ENCODE results near the gene POLR2B.

Gene POLR2B

DNA sequence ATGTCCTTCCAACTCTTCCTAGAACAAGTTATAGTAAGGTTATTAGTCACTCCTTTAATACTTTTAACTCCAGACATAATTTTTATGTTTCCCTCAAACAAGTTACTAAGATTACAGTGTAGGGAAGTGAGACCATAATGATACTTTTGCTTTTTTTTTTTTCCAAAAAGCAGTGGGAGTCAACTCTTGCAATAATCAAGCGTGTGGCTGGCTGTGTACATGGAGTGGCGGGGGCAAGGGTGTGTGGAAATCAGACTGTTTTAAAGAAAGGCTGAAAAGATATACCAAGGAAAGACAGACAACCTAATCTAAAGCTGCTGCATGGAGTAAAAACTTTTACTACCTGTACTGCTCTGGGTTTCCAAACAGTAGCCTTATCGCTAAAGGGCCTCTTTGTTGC is 5.4 kb upstream of the POLR2B start:
- Histone ChIP-seq H3K4me1 (ENCODE audit: insufficient read depth, insufficient read length) (no peaks in the 10 kb centered on the region), H3K9me3 (ENCODE audit: insufficient read depth, low read length) (peaks cover 12% of the 10 kb centered on the region), H3K9ac (ENCODE audit: insufficient read length, low read depth) (no peak overlapping the region), H3K36me3 (ENCODE audit: insufficient read depth, insufficient read length, low read length) (peaks cover 56% of the 10 kb centered on the region), H3K4me3 (ENCODE audit: insufficient read length, low read depth) (no peak overlapping the region), H3K27me3 (ENCODE audit: insufficient read depth, insufficient read length) (no peaks in the 10 kb centered on the region)
- DNase-seq (ENCODE audit: low read depth, low spot score): no peak
- TF ChIP-seq YY1 (IDR thresholded peaks at IDR 0.05; ENCODE audit: insufficient read depth, insufficient read length) (no peak), SUZ12 (IDR thresholded peaks at IDR 0.05; ENCODE audit: extremely low read depth, insufficient read depth, insufficient read length) (no peak), ZNF274 (IDR thresholded peaks at IDR 0.05; ENCODE audit: low read depth, low read length) (no peak)

DNA sequence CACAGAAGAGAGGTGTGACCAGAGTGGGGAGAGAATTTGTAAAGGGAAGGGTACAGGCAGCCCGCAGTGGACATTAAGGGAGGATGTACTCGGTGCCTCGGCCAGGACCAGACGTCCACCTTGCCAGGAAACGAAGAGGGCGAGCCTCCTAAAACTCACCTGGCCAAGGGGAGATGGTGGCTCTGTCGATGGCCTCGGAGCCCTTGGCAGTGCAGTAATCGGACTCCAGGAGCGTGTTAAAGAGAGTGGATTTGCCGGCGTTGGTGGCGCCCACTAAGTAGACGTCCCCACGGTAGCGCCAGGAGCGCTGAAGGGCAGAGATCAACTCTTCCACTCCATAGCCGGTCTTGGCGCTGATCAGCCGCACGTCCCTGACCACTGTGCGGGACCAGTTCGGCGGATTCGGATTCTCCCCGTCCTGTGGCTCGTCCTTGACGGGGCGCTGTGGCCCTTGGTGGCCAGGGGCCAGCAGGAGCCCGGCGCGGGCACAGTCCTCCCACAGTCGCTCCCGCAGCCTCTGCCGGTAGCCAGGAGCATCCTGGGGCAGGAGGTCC is 2.3 kb upstream of the POLR2B start:
- Histone ChIP-seq H3K4me3 (ENCODE audit: insufficient read length, low read depth) (peak overlapping the region; percentile 96), H3K4me1 (ENCODE audit: insufficient read depth, insufficient read length) (no peaks in the 10 kb centered on the region), H3K9me3 (ENCODE audit: insufficient read depth, low read length) (peaks cover 12% of the 10 kb centered on the region), H3K9ac (ENCODE audit: insufficient read length, low read depth) (peak overlapping the region; percentile 98), H3K27me3 (ENCODE audit: insufficient read depth, insufficient read length) (no peaks in the 10 kb centered on the region), H3K36me3 (ENCODE audit: insufficient read depth, insufficient read length, low read length) (peaks cover 43% of the 10 kb centered on the region)
- TF ChIP-seq ZNF274 (IDR thresholded peaks at IDR 0.05; ENCODE audit: low read depth, low read length) (no peak), SUZ12 (IDR thresholded peaks at IDR 0.05; ENCODE audit: extremely low read depth, insufficient read depth, insufficient read length) (no peak), YY1 (IDR thresholded peaks at IDR 0.05; ENCODE audit: insufficient read depth, insufficient read length) (no peak)
- no peak for DNase-seq (ENCODE audit: low read depth, low spot score)

DNA sequence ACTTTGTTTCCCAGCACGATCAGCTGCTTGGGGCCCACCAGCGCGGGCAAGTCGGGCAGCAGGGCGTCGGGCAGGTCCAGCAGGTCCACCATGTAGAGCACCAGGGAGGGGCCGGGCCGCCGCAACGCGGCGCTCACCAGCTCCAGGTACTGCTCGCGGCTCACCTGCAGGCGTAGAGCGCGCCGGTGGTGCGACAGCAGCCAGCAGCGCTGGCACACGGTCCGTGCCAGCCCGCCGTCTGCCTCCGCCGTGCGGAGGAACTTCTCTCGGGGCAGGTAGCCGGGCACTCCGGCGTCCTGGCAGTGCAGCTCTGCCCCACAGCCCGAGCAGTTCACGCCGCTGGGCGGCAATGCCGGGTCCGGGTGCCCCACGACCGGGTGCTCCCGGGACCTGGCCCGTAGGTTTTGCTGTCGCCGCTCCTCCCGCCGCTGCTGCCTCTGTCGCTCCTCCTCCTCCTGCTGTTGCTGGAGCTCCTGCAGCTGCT is 1.8 kb upstream of the POLR2B start:
- H3K36me3 ChIP-seq (ENCODE audit: insufficient read depth, insufficient read length, low read length): peaks cover 40% of the 10 kb centered on the region
- no peaks in the 10 kb centered on the region for H3K27me3 ChIP-seq (ENCODE audit: insufficient read depth, insufficient read length)
- peak overlapping the region; percentile 96 for H3K4me3 ChIP-seq (ENCODE audit: insufficient read length, low read depth)
- peaks cover 12% of the 10 kb centered on the region for H3K9me3 ChIP-seq (ENCODE audit: insufficient read depth, low read length)
- TF ChIP-seq SUZ12 (IDR thresholded peaks at IDR 0.05; ENCODE audit: extremely low read depth, insufficient read depth, insufficient read length) (no peak), YY1 (IDR thresholded peaks at IDR 0.05; ENCODE audit: insufficient read depth, insufficient read length) (no peak), ZNF274 (IDR thresholded peaks at IDR 0.05; ENCODE audit: low read depth, low read length) (no peak)
- DNase-seq (ENCODE audit: low read depth, low spot score): no peak
- H3K4me1 ChIP-seq (ENCODE audit: insufficient read depth, insufficient read length): no peaks in the 10 kb centered on the region
- peak overlapping the region; percentile 98 for H3K9ac ChIP-seq (ENCODE audit: insufficient read length, low read depth)

DNA sequence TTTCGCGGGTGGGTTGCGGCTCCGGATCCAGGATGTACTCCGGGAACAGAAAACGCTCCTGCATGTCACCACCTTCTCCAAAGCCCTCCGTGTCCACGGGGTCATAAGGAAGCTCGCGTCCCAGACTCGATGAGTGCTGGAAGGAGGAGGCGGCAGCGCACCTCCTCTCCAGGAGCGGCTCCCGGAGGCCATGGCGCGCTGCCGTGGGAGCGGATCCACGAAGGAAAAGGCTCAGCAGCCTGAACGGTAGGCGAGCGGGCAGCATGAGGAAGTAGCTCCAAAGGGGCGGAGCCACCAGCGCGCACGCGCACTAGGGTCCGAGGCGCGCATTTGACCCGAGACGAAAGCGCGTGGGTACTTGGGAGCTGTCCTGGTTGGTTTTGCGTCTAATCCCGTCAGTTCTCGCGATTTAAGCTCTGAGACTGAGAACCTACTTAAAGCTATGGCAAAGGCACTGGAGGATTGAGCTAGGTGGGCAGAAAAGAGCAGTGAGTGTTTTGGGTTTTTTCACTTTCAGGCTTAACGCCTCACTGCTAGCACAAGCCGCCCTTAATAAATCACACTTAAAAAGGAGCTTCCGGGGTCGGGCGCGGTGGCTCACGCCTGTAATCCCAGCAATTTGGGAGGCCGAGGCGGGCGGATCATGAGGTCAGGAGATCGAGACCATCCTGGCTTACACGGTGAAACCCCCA is 1.2 kb upstream of the POLR2B start, which contains the start of gene NOA1:
Gene NOA1 (minus strand): TSS at position 286 of the 692 bp plus-strand sequence. CDS start 21 bp downstream, at position 265.
- TF ChIP-seq YY1 (IDR thresholded peaks at IDR 0.05; ENCODE audit: insufficient read depth, insufficient read length) (no peak), ZNF274 (IDR thresholded peaks at IDR 0.05; ENCODE audit: low read depth, low read length) (no peak), SUZ12 (IDR thresholded peaks at IDR 0.05; ENCODE audit: extremely low read depth, insufficient read depth, insufficient read length) (no peak)
- peak within 1 kb of the TSS; percentile 96 for H3K4me3 ChIP-seq (ENCODE audit: insufficient read length, low read depth)
- H3K9me3 ChIP-seq (ENCODE audit: insufficient read depth, low read length): peaks cover 12% of the 10 kb centered on the region
- peak; percentile 94 for DNase-seq (ENCODE audit: low read depth, low spot score)
- peak within 1 kb of the TSS; percentile 98 for H3K9ac ChIP-seq (ENCODE audit: insufficient read length, low read depth)
- no peaks in the 10 kb centered on the region for H3K27me3 ChIP-seq (ENCODE audit: insufficient read depth, insufficient read length)
- H3K4me1 ChIP-seq (ENCODE audit: insufficient read depth, insufficient read length): no peaks in the 10 kb centered on the region
- peaks cover 34% of the 10 kb centered on the region for H3K36me3 ChIP-seq (ENCODE audit: insufficient read depth, insufficient read length, low read length)

DNA sequence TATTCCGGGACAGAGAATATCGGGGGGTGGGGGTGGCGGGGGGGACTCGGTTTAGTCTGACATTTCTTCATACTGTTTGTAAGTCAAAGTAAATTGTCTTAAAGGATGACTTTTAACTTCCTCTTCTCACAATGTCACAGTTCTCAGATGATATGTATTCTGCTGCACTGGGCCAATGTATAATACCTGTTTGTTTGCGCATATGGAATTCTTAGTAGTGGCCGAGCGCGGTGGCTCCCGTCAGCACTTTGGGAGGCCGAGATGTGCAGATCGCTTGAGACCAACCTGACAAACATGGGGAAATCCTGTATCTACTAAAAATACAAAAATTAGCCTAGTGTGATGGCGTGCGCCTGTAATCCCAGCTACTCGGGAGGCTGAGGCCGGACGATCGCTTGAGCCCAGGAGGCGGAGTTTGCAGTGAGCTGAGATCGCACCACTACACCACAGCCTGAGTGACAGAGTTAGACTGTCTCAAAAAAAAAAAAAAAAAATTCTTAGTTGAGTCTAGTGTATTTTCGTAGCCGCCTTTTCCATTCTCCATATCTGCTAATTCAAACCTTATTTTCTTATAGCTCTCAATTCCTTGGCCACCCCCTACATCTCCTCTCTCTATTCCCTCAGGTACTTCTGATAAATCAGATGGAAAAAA is 851 bp downstream of the POLR2B start:
- peaks cover 19% of the 10 kb centered on the region for H3K36me3 ChIP-seq (ENCODE audit: insufficient read depth, insufficient read length, low read length)
- no peak for TF ChIP-seq YY1 (IDR thresholded peaks at IDR 0.05; ENCODE audit: insufficient read depth, insufficient read length)
- TF ChIP-seq SUZ12 (IDR thresholded peaks at IDR 0.05; ENCODE audit: extremely low read depth, insufficient read depth, insufficient read length): no peak
- no peak for TF ChIP-seq ZNF274 (IDR thresholded peaks at IDR 0.05; ENCODE audit: low read depth, low read length)
- no peaks in the 10 kb centered on the region for H3K9me3 ChIP-seq (ENCODE audit: insufficient read depth, low read length)
- H3K27me3 ChIP-seq (ENCODE audit: insufficient read depth, insufficient read length): no peaks in the 10 kb centered on the region
- no peak for DNase-seq (ENCODE audit: low read depth, low spot score)
- peak overlapping the region; percentile 96 for H3K4me3 ChIP-seq (ENCODE audit: insufficient read length, low read depth)
- no peaks in the 10 kb centered on the region for H3K4me1 ChIP-seq (ENCODE audit: insufficient read depth, insufficient read length)
- peak overlapping the region; percentile 98 for H3K9ac ChIP-seq (ENCODE audit: insufficient read length, low read depth)

DNA sequence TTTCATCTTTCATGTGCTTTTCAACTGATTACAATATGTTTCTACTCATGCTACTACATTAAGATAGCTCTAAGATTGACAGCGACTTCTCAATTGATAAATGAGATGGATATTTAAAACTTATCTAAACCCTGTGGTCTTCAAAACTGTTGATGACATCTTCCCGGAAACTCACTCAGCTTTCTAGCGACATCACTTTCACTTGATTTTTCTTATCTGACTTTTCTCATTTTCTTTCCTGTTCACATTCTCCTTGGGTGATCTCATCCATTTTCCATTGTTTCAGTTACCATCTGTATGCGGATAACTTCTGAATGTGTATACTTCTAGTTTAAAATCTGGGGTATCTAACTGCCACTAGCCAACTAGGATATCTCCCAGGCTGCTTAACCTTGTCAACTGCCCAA is 3.1 kb downstream of the POLR2B start:
- no peaks in the 10 kb centered on the region for H3K9me3 ChIP-seq (ENCODE audit: insufficient read depth, low read length)
- H3K9ac ChIP-seq (ENCODE audit: insufficient read length, low read depth): no peak overlapping the region
- TF ChIP-seq SUZ12 (IDR thresholded peaks at IDR 0.05; ENCODE audit: extremely low read depth, insufficient read depth, insufficient read length) (no peak), ZNF274 (IDR thresholded peaks at IDR 0.05; ENCODE audit: low read depth, low read length) (no peak), YY1 (IDR thresholded peaks at IDR 0.05; ENCODE audit: insufficient read depth, insufficient read length) (no peak)
- DNase-seq (ENCODE audit: low read depth, low spot score): no peak
- H3K27me3 ChIP-seq (ENCODE audit: insufficient read depth, insufficient read length): no peaks in the 10 kb centered on the region
- peaks cover 30% of the 10 kb centered on the region for H3K36me3 ChIP-seq (ENCODE audit: insufficient read depth, insufficient read length, low read length)
- no peaks in the 10 kb centered on the region for H3K4me1 ChIP-seq (ENCODE audit: insufficient read depth, insufficient read length)
- H3K4me3 ChIP-seq (ENCODE audit: insufficient read length, low read depth): no peak overlapping the region

DNA sequence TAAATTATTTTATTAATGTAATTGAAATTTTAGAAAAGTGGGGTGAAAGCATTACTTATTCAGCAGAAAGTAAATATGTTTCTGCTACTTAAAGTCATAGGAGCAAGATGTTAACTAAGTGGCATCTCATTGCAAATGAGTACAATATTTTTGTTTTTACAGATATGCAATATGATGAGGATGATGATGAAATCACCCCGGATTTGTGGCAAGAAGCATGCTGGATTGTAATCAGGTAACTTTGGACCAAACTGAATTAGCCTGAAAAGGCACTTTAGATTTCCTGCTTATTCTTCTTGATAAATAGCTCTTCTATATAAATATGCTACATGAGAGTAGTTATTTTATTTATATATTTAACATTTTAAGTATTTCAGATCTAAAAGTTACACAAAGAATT is 7.5 kb downstream of the POLR2B start:
- H3K4me1 ChIP-seq (ENCODE audit: insufficient read depth, insufficient read length): no peaks in the 10 kb centered on the region
- no peaks in the 10 kb centered on the region for H3K9me3 ChIP-seq (ENCODE audit: insufficient read depth, low read length)
- no peak for TF ChIP-seq SUZ12 (IDR thresholded peaks at IDR 0.05; ENCODE audit: extremely low read depth, insufficient read depth, insufficient read length)
- TF ChIP-seq YY1 (IDR thresholded peaks at IDR 0.05; ENCODE audit: insufficient read depth, insufficient read length): no peak
- no peak for TF ChIP-seq ZNF274 (IDR thresholded peaks at IDR 0.05; ENCODE audit: low read depth, low read length)
- peaks cover 60% of the 10 kb centered on the region for H3K36me3 ChIP-seq (ENCODE audit: insufficient read depth, insufficient read length, low read length)
- H3K4me3 ChIP-seq (ENCODE audit: insufficient read length, low read depth): no peak overlapping the region
- H3K27me3 ChIP-seq (ENCODE audit: insufficient read depth, insufficient read length): no peaks in the 10 kb centered on the region
- no peak for DNase-seq (ENCODE audit: low read depth, low spot score)
- no peak overlapping the region for H3K9ac ChIP-seq (ENCODE audit: insufficient read length, low read depth)
